Neuron (in vitro differentiated cells): ENCODE results near the gene AKAP8.
A peak's percentile ranks its signal among the peaks of the same experiment; 100 is the strongest.
"Not testable (repeated sequence)": the region's sequence is repeated elsewhere in the genome, so short reads cannot be mapped to it uniquely, and the experiment has no call there.

Experiments used
- H2AFZ ChIP-seq: one replicate; pipeline ENCODE4 v1.6.1; 2013; ENCODE audit warnings: low read depth, mild to moderate bottlenecking, inconsistent platforms, low read length, moderate library complexity
- H3K27me3 ChIP-seq: one replicate; pipeline ENCODE4 v1.6.1; 2013; ENCODE audit warnings: low read length; ENCODE audit not compliant: insufficient read depth
- H3K36me3 ChIP-seq: one replicate; pipeline ENCODE4 v1.6.1; 2013; ENCODE audit warnings: low read length; ENCODE audit not compliant: insufficient read depth
- H3K4me1 ChIP-seq: one replicate; pipeline ENCODE4 v1.6.1; 2013; ENCODE audit warnings: low read length; ENCODE audit not compliant: insufficient read depth
- H3K4me3 ChIP-seq: 2 replicates; pipeline ENCODE4 v1.5.1; 2013; ENCODE audit warnings: mild to moderate bottlenecking, low read length, moderate library complexity
- H3K9me3 ChIP-seq: one replicate; pipeline ENCODE4 v1.6.1; 2013; ENCODE audit warnings: low read length

Gene AKAP8

DNA sequence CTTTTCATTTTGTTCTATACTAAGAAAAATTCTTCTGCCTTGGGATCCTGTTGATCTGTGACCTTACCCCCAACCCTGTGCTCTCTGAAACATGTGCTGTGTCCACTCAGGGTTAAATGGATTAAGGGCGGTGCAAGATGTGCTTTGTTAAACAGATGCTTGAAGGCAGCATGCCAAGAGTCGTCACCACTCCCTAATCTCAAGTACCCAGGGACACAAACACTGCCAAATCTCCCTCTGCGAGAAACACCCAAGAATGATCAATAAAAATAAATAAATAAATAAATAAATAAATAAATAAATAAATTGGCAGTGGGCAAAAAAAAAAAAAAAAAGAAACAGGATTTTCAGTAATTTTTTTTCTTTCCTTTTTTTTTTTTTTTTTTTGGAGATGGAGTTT, 15.8 kb downstream of the AKAP8 start:
- not testable (repeated sequence) for H3K4me1 ChIP-seq
- H3K36me3 ChIP-seq = peaks cover 63% of the 10 kb centered on the region

GRCh38 chr19:15363048-15363447, 16.5 kb downstream of the AKAP8 start:
- not testable (repeated sequence) for H3K4me1 ChIP-seq, H3K27me3 ChIP-seq, H2AFZ ChIP-seq, H3K4me3 ChIP-seq, H3K9me3 ChIP-seq
- H3K36me3 ChIP-seq = peaks cover 63% of the 10 kb centered on the region

More for the DNA sequence above, 15.8 kb downstream of the AKAP8 start:
- not testable (repeated sequence) for H2AFZ ChIP-seq, H3K4me3 ChIP-seq, H3K27me3 ChIP-seq, H3K9me3 ChIP-seq

GRCh38 chr19:15360015-15360414, 19.6 kb downstream of the AKAP8 start:
- not testable (repeated sequence) for H3K4me3 ChIP-seq, H3K27me3 ChIP-seq, H3K9me3 ChIP-seq, H3K4me1 ChIP-seq, H2AFZ ChIP-seq
- peaks cover 62% of the 10 kb centered on the region for H3K36me3 ChIP-seq

DNA sequence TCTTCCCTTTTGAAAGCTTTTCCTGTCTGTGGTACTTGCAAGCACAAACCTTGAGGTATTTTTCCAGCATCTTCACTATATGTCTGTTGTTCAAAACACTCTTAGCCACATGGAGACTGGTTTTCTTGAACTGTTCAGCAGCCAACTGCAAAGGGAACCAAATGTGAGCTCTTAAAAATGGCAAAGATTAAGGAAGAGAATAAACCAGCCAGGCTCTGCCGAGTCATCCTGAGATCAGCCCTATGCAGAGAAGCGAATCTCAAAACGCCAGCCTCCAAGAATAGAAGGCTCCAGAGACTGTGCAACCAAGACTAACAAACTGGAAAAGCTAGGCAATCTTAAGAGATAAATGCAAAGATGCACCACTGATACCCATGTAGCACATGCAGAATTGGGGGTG, 20.7 kb downstream of the AKAP8 start:
- H3K36me3 ChIP-seq = peaks cover 67% of the 10 kb centered on the region
- H3K4me1 ChIP-seq = no peaks in the 10 kb centered on the region
- H3K27me3 ChIP-seq = no peaks in the 10 kb centered on the region
- no peak overlapping the region for H2AFZ ChIP-seq
- H3K4me3 ChIP-seq = no peak overlapping the region
- no peaks in the 10 kb centered on the region for H3K9me3 ChIP-seq

DNA sequence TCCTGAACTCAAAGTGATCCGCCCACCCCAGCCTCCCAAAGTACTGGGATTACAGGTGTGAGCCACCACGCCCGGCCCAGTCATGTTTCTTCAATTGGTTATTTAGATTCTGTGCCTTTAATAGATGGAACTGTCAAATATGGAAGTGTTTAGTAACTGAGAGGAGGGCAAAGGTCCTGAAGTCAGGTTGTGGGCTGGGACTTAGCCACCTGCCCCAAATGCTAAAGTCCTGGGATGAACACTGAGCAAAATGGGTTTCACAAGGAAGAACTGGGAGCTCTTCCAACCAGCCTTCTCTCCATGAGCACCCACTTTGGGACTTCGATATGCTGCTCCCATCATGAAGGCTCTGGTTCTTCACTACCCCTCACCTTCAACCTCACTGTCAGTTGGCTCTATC, 21.7 kb downstream of the AKAP8 start:
- Histone ChIP-seq H3K36me3 (peaks cover 72% of the 10 kb centered on the region), H3K9me3 (no peaks in the 10 kb centered on the region), H3K27me3 (no peaks in the 10 kb centered on the region), H3K4me3 (no peak overlapping the region), H3K4me1 (no peaks in the 10 kb centered on the region), H2AFZ (no peak overlapping the region)

GRCh38 chr19:15354566-15355296, 24.9 kb downstream of the AKAP8 start:
- H3K27me3 ChIP-seq = no peaks in the 10 kb centered on the region

DNA sequence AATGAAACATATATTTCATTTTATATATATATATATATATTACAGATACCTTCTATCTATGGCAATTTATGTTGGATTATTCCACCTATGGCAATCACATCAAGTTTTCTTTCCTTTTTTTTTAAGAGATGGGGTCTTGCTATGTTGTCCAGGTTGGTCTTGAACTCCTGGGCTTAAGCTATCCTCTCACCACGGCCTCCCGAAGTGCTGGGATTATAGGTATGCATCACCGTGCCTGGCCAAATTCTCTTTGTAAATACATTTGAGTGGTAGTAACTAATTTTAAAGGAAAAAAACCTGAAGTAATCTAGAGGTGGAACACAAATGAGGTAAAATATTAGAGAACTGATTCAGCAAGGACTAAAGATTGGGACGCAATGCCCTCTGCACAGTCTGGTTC, 25.7 kb downstream of the AKAP8 start:
- no peaks in the 10 kb centered on the region for H3K27me3 ChIP-seq
- H2AFZ ChIP-seq = no peak overlapping the region
- no peak overlapping the region for H3K4me3 ChIP-seq
- no peaks in the 10 kb centered on the region for H3K4me1 ChIP-seq
- no peaks in the 10 kb centered on the region for H3K9me3 ChIP-seq
- peaks cover 42% of the 10 kb centered on the region for H3K36me3 ChIP-seq

More at GRCh38 chr19:15354566-15355296, 24.9 kb downstream of the AKAP8 start:
- peaks cover 50% of the 10 kb centered on the region for H3K36me3 ChIP-seq
- no peaks in the 10 kb centered on the region for H3K9me3 ChIP-seq
- no peak overlapping the region for H3K4me3 ChIP-seq
- no peak overlapping the region for H2AFZ ChIP-seq
- no peaks in the 10 kb centered on the region for H3K4me1 ChIP-seq

GRCh38 chr19:15352535-15352934, 27.1 kb downstream of the AKAP8 start:
- not testable (repeated sequence) for H3K27me3 ChIP-seq, H3K9me3 ChIP-seq, H3K4me3 ChIP-seq, H2AFZ ChIP-seq, H3K4me1 ChIP-seq
- H3K36me3 ChIP-seq = peaks cover 35% of the 10 kb centered on the region

DNA sequence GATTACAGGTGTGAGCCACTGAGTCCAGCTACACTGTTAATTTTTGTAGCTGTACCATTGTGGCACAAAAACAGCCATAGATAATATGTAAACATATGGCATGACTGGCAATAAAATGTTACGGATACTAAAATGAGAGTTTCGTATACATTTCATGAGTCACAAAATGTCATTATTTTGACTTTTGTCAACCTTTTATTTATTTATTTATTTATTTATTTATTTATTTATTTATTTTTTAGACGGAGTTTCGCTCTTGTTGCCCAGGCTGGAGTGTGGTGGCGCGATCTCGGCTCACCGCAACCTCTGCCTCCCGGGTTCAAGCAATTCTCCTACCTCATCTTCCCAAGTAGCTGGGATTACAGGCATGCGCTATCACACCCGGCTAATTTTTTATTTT, 38.3 kb downstream of the AKAP8 start:
- H2AFZ ChIP-seq, H3K9me3 ChIP-seq, H3K4me3 ChIP-seq, H3K27me3 ChIP-seq, H3K4me1 ChIP-seq: not testable (repeated sequence)
- H3K36me3 ChIP-seq = peaks cover 20% of the 10 kb centered on the region

- no peaks in the 10 kb centered on the region for H3K9me3 ChIP-seq
- no peak overlapping the region for H2AFZ ChIP-seq
Observed at GRCh38 chr19:15340086-15340485, 39.5 kb downstream of the AKAP8 start.

GRCh38 chr19:15337202-15337601, 42.4 kb downstream of the AKAP8 start:
- no peaks in the 10 kb centered on the region for H3K9me3 ChIP-seq
- peaks cover 5% of the 10 kb centered on the region for H3K4me1 ChIP-seq
- H2AFZ ChIP-seq = no peak overlapping the region
- H3K27me3 ChIP-seq = no peaks in the 10 kb centered on the region
- no peak overlapping the region for H3K4me3 ChIP-seq
- peaks cover 12% of the 10 kb centered on the region for H3K36me3 ChIP-seq

More at GRCh38 chr19:15340086-15340485, 39.5 kb downstream of the AKAP8 start:
- Histone ChIP-seq H3K27me3 (no peaks in the 10 kb centered on the region), H3K4me3 (no peak overlapping the region), H3K4me1 (no peaks in the 10 kb centered on the region), H3K36me3 (peaks cover 15% of the 10 kb centered on the region)

- not testable (repeated sequence) for H2AFZ ChIP-seq, H3K9me3 ChIP-seq, H3K4me3 ChIP-seq, H3K27me3 ChIP-seq, H3K4me1 ChIP-seq
- H3K36me3 ChIP-seq = peaks cover 12% of the 10 kb centered on the region
Observed at GRCh38 chr19:15335992-15336391, 43.6 kb downstream of the AKAP8 start.

GRCh38 chr19:15332311-15332996, 47.1 kb downstream of the AKAP8 start, which contains the start of gene BRD4:
Gene BRD4, minus strand, starts transcription at chr19:15332539. Its CDS starts 59,440 bp downstream, at chr19:15273099.
- no peaks in the 10 kb centered on the region for H3K27me3 ChIP-seq
- H3K36me3 ChIP-seq = peaks cover 6% of the 10 kb centered on the region
- H2AFZ ChIP-seq = peak within 1 kb of the TSS; percentile 93
- peaks cover 17% of the 10 kb centered on the region for H3K4me1 ChIP-seq
- no peaks in the 10 kb centered on the region for H3K9me3 ChIP-seq
- H3K4me3 ChIP-seq = peak within 1 kb of the TSS; percentile 94
